ENCODE measurements around the gene PLPP3. TPM values are rescaled to one million over a fixed set of nuclear protein-coding genes. Genes with fewer than 3 reads are reported as not detected.

The PLPP3 gene
- total and polyA plus RNA-seq, 2 of the 8 experiments (the other 6 are each of a cell fraction or from before 2014, with no cell fraction given), result 33.2 to 42.0 TPM

DNA sequence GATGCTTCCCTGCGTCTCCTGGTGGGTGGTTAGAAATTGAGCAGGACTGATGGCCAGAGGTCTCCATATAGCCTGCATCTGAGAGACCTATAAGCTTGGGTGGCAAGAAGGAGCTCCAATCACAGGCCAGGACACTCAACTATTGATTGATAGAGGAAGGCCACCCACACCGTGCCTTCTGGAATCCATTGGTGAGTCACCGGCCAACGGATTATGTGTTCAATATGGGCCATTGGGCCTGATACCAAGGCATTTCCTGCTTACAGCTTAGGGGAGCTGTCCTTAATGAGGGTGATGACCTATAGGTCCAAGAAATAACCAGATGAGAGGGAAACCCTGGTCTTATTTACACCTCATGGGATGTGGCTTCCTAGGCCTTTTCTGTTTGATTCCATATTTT lies 115.1 kb downstream of the PLPP3 start:
- Histone ChIP-seq H3K9me3 (ENCODE audit: insufficient read depth in 2 of 2, low read depth in 1 of 2, low read length in 1 of 2) (no peaks in the 10 kb centered on the region), H2BK15ac (ENCODE audit: low read length) (no peak overlapping the region), H2BK5ac (ENCODE audit: low read depth, low read length) (no peak overlapping the region), H3K36me3 (ENCODE audit: control insufficient read depth in 2 of 4, insufficient read depth in 4 of 4, low read length in 3 of 4) (no peaks in the 10 kb centered on the region), H3K79me2 (ENCODE audit: control insufficient read depth in 1 of 2, insufficient read depth in 2 of 2, low read length in 2 of 2) (no peaks in the 10 kb centered on the region), H3K27me3 (replicated peaks in 1 of 4; ENCODE audit: control insufficient read depth in 3 of 4, extremely low read depth in 1 of 4, insufficient read depth in 3 of 4, low read length in 3 of 4) (no peaks in the 10 kb centered on the region), H4K20me1 (replicated peaks in 1 of 2; ENCODE audit: control insufficient read depth in 1 of 2, insufficient read depth in 2 of 2, low read length in 2 of 2) (no peaks in the 10 kb centered on the region), H3K4me2 (ENCODE audit: insufficient read depth in 1 of 2, low read depth in 2 of 2, low read length in 2 of 2) (no peak overlapping the region), H4K91ac (replicated peaks; ENCODE audit: insufficient read length, low read length) (no peak overlapping the region), H2AFZ (ENCODE audit: low read length) (no peak overlapping the region), H3K4me1 (replicated peaks in 1 of 4; ENCODE audit: control insufficient read depth in 3 of 4, insufficient read depth in 4 of 4, low read length in 3 of 4) (no peaks in the 10 kb centered on the region; a peak in 1 of 7 replicates), H2AK5ac (ENCODE audit: low read depth, low read length) (no peak overlapping the region), H2BK120ac (replicated peaks; ENCODE audit: low read depth, low read length) (no peak overlapping the region), H4K8ac (ENCODE audit: extremely low read depth, insufficient read depth, low read length) (no peak overlapping the region), H2BK20ac (ENCODE audit: low read length) (no peak overlapping the region), H3K23ac (ENCODE audit: insufficient read length) (no peak overlapping the region), H3K18ac (ENCODE audit: extremely low read depth, low read length) (no peak overlapping the region), H3K23me2 (ENCODE audit: low read depth, low read length) (no peaks in the 10 kb centered on the region), H2BK12ac (ENCODE audit: low read depth, low read length) (no peak overlapping the region), H3K56ac (replicated peaks; ENCODE audit: insufficient read length, low read depth, low read length) (no peak overlapping the region), H3K27ac (ENCODE audit: low read depth, low read length) (no peak overlapping the region), H3K4me3 (ENCODE audit: extremely low read depth in 1 of 4, insufficient read depth in 2 of 4, low read depth in 3 of 4, low read length in 4 of 4) (no peak overlapping the region), H3K14ac (ENCODE audit: insufficient read length) (no peak overlapping the region), H4K5ac (ENCODE audit: insufficient read length, low read depth, low read length) (no peak overlapping the region), H3K4ac (replicated peaks; ENCODE audit: insufficient read length, low read depth, low read length) (no peak overlapping the region), H3K79me1 (ENCODE audit: low read depth, low read length) (no peaks in the 10 kb centered on the region), H3K9ac (replicated peaks in 1 of 4; ENCODE audit: extremely low read depth in 1 of 4, low read depth in 3 of 4, low read length in 3 of 4) (no peak overlapping the region)
- DNase-seq (ENCODE audit: low read depth in 1 of 2, low spot score in 2 of 2) (no peak), FAIRE-seq (no peak)
- 96% methylated on average over 4 of the region's 4 CpGs; no CpG with 5 or more reads in 1 of the 2 experiments for WGBS, 2 experiments (ENCODE audit: extremely low coverage in 1 of 2, insufficient coverage in 1 of 2, insufficient read length in 1 of 2, insufficient replicate concordance in 2 of 2, low coverage in 1 of 2, low lambda C conversion rate in 2 of 2, missing lambda C conversion rate in 1 of 2)
- CTCF ChIA-PET (ENCODE audit: partially characterized antibody), result interaction anchor here (0.9 to 4.3 kb wide), 2 partner anchors 11 to 113 kb away, joined by 4 to 19 read pairs; no protein-coding TSS in a partner anchor
- POLR2A ChIA-PET (ENCODE audit: partially characterized antibody), result interaction anchor here (1.0 kb wide), 1 partner anchor 12 kb away, joined by 3 read pairs; no protein-coding TSS in a partner anchor
- TF ChIP-seq CBX8 (IDR thresholded peaks at IDR 0.05; ENCODE audit: borderline replicate concordance, low read depth, low read length), result no peak
- TF ChIP-seq HDAC6 (IDR thresholded peaks at IDR 0.05; ENCODE audit: low read depth, low read length), result no peak
- TF ChIP-seq CREB1 (IDR thresholded peaks at IDR 0.05), result no peak
- no peak for TF ChIP-seq TAF7 (optimal IDR thresholded peaks at IDR 0.05; ENCODE audit: borderline replicate concordance, low read depth, low read length)
- no peak for TF ChIP-seq PHF8 (conservative IDR thresholded peaks at IDR 0.05; ENCODE audit: low read depth, low read length)
- TF ChIP-seq CTBP2 (IDR thresholded peaks at IDR 0.05; ENCODE audit: borderline replicate concordance, insufficient read depth, insufficient read length, low read length), result no peak
- TF ChIP-seq KDM1A (IDR thresholded peaks at IDR 0.05; ENCODE audit: borderline replicate concordance, low read length), result no peak
- TF ChIP-seq SP1 (IDR thresholded peaks at IDR 0.05; ENCODE audit: low read depth, low read length), result no peak
- TF ChIP-seq, protein P1, sequence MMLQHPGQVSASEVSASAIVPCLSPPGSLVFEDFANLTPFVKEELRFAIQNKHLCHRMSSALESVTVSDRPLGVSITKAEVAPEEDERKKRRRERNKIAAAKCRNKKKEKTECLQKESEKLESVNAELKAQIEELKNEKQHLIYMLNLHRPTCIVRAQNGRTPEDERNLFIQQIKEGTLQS (IDR thresholded peaks at IDR 0.05; ENCODE audit: insufficient read depth, low read depth, low read length), result no peak
- TF ChIP-seq CEBPB (IDR thresholded peaks at IDR 0.05; ENCODE audit: low read depth, low read length), result no peak

Measured in H1 (cell line).